Globus pallidus (tissue), 1 donor: Measurements from ENCODE around the gene PDE4B.

ENCODE experiments used
- DNase-seq: peaks from one replicate; pipeline ENCODE4 v3.0.0-alpha.2; 2015; ENCODE audit warnings: low spot score

The PDE4B gene

DNA sequence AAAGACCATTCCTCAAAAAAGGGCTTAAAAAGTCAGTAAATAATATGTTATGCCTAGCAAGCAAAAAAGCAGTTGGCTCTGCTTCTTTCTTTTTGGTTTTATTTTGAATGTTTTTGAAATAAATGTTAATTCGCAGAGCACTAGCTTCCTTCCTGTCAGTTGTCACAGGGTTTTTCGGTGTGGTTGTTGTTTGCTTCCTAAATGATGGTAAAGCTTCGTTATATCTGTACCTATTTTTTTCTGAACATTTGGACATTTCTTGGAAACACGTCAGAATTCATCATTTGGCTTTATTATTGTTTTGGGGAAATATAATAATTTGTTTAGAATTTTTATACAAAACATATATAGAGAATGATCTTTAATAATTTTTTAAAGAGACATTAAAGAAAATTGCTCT is 389.3 kb downstream of the PDE4B start:
- no peak for DNase-seq

DNA sequence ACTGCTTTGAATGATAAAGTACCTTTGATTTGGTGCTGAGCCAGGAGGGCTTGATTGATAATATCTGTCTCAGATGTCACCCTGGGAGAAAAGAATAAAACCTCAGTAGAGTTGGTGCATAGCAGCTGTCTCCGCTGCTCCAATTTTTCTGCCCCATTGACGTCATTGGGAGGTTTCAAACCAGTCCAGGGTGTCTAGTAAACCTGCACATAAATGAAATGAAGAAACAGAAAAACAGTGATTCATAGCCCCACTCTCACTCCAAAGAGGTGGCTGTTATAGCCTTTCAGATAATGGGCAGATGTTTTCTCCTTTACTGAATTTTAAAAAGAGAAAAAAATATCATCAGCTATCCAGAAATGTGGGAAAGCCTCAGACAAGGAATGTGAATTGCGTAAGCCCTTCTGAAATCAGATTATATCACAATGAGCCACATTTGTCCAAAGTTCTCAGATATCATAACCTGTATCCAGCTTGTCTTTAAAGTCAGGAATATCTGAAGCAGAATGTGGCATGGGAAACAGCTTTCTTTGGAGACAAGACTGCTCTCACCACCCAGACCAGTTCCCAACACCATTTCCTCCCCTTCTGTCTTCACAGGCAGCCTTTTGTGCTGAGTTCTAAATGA is 390.0 kb downstream of the PDE4B start:
- no peak for DNase-seq

DNA sequence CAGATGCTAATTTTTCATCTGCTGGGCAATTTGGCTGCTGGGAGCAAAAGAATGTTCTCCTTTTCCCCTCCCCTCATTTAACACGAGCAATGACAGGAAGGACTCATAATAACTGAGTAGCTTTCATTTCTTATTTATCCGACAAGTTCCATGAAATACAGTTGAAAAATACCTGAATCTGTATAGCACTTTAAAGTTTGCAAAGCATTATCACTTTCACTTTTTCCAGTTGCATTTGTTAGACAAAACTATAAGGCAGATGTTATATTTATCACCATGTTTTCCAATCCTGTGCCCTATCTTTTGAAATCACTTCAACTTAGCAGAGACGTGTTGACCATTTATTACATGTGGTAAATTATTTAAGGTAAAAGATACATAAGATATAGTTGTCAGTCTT is 390.7 kb downstream of the PDE4B start:
- DNase-seq = no peak

DNA sequence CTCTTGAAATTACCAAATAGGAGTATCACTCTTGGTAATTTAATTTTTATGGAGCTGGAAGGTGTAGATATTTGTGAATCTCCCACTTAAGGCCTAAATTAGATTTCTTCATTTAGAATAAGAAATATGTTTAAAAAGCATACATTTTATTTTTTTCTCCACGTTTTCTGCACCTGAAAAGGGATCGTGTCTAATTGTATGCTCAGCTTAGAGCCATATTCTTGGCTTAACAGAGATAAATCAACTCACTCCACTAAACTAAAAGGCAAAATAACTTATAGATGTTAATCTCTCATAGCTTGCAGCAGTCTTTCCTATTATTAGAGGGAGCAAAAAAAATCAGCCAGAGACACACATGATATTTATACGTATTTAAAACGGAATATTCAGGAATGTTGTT is 404.4 kb downstream of the PDE4B start:
- no peak for DNase-seq

DNA sequence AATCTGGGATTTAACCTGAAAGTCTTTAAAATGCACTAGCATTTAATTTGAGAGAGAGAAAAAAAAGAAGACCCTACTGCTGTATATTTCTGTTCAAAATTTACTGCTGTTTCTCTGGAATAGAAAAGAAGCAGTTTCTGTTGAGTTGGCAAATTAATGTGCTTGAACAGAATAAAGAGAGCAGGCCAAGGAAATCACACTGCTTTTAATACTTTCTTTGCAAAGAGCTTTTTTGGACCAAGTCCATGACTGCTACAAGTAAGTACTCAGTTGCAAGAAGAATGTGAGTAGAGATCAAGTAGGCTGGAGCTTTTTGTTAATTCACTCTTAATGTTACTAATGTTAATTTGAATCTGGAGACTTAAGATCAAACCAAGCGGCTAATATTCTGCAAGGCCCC is 405.1 kb downstream of the PDE4B start:
- peak; percentile 68 for DNase-seq

DNA sequence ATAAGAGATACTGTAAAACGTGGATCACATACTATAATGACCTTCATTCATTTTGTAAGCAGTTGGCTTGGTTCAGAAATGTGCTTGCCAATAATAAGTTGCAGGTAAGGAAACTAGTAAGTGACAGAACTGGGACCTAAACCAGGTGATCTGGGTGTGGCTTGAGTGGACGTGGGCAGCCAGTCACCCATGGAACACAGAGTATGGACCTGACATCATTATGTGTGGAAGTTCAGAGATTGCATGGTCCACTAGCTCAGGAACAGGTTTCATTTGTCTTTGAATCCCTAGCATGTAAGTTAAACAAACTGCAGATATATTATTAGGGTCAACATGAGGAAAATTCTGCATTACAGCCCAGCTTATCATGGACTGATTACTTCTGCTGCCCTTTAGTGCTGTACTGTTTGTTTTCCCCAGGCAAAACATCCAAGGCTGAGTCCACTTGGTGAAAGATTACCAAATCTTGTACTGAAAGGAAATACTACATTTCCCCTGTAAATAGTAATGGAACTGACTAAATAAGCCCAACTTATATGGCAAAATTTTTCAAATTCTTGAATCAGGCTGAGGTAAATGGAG is 414.0 kb downstream of the PDE4B start:
- no peak for DNase-seq

DNA sequence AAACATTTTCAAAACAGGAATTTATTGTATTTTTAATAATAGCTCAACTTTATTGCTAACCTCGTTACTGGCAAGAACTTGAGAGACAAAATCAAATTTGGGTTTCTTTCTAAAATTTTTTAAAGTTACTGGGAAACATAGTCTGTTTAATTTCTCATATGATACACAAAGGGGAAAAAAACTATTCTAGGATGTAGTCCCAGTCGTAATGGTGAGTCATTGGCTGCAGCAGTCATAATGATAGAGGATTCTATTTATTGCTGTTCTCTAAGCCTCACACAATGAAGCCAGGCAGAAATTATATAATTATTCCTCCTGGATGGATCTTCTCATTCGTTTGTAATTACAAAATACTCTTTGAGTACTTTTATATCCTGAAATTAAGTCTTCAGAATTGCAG is 414.8 kb downstream of the PDE4B start:
- DNase-seq = peak; percentile 43

DNA sequence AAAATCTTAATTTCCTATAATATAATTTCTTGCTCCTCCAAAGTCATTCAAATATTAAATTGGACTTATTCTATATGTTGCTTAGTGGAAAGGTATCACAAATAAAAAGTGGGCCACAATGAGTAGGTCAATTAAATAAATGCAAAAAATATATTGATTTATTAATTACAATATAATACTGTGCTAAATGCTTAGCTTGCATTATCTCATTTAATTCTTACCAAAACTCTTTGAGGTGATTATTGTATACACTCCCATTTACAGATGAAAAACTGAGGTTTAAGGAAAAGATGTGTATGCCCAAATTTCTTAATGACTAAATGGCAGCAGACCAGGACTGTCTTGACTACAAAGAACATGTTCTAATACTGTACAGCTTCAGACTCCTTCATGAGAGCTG is 415.9 kb downstream of the PDE4B start:
- no peak for DNase-seq

DNA sequence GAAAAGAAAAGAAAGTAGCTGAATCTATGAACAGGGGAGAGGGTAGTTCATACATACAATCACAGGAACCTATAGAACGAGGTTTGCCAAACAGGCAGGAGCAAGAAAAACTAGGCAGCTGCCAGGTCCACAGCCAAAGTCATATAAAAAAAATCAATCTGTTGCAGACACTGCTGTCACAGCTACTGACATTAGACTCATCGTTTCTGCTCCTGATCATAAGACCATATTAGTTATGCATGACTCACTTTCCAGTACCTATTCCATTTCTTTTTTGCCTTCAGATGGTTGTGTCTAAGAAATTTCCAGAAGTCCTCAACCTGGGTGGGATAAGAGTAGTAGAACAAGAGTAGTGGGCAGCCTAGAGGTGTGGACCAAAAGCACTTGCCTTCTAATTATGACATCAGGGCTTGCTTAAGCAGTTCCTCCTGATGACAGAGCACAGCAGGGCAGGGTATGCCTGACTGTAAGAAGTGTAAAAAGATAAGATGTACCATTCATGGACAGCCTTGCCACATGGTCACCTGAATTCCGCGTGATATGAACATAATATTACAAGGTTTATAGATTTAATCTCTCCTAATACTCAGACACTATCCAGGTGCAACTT is 418.0 kb downstream of the PDE4B start:
- DNase-seq = no peak

DNA sequence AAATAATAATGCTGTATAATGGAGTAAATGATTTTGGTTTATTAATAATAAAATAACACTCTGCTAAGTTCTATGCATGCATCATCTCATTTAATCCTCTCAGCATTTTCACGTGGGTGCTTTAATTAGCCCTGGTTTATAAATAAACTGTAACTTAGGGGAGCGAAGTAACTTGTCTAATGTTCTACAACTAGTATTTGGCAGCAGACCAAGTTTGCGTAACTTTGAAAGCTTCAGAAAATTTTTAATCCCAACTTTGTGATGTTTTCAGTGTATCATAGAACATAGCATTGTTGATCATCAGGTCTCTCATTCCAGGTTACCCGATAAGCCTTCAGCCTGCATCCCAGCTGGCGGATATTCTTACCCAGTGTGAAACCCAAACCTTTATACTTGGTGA is 418.8 kb downstream of the PDE4B start:
- no peak for DNase-seq

DNA sequence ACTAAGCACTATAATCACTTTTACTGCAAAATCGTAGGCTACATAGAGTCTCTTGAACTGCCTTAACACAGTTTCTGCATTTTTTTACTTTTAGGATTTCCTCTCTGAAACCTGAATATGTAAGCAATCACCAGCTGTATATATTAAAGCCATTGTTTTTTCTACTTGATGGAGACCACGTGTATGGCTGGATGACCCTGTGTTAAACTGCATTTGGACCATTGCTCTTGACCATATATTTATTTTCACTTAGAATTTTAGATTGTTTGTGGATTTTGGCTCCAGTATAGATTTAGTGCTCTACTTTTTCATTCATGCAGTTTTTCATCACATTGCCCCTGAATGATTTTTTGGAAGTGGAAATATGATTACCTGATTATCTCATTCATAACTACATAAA is 420.8 kb downstream of the PDE4B start:
- DNase-seq = no peak

DNA sequence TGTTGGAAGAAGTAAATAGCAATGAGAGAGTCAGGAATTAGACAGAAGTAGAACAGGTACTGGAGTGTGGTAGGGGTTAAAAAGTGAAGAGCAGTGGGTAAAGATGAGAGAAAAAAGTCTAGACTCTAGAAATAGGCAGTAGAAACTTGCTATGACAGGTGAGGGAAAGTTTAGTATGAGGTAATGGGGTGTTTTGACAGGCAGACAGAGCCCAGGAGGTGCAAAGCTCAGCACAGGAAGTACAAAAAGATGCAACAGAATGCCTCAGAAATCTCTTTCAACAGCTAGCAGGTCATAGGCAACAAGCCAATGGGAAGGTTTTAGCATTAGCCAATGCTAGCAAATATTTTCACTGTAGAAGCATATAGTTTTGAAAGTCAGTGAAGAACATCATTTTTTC is 422.2 kb downstream of the PDE4B start:
- no peak for DNase-seq

DNA sequence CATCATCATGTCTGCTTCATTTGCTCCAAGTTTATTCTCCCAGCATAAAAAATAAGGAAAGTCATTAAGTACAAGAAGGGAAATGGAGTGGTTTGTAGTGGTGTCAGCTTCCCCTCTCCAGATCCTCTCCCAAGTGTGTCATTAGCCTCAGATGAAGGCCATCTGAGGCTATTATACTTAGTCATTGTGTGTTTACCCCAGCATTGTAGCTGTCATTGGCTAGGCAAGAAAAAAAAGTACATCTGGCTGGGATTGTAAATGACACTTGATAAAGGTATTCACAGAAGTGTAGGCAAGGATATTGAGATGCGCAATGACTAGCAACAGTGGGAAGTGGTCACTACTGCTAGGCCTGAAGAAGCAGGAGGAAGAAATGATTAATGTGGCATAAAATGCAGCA is 424.3 kb downstream of the PDE4B start:
- no peak for DNase-seq

DNA sequence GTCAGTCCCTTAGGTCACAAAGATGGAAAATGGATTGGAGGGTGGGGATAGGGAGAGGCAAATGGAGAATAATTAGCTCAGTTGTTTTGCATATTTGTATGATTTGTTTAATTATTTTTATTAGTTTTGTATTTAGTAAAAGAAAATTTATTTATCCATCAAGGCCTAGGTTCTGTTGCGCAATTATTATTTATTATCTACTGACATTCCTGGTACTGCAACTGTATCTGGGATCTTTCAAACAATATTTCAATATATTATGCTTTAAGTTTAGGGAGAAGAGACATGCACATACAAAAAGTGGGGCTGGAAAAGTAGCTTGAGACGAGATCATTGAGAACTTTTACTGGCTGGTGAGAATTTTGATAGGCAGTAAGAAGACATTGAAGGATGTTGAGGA is 424.9 kb downstream of the PDE4B start:
- no peak for DNase-seq

DNA sequence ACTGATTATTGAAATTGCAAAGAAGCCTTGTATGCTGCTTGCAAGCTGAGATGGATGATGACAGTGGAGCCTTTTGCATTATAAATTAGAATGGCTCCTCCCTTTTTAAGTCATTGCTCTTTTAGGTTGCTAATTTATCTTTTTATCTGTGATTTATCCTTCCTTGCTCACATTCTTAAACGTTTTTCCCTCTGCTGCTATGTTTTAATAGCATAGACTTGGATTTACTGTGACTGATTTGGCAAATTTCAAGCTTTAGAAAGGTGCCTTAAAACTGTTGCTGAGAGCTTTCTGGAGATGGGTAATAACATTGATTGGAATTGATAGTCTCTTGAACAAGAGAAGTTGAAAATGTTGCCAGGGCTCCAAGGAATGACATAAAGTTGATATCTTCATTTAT is 427.8 kb downstream of the PDE4B start:
- DNase-seq = no peak

DNA sequence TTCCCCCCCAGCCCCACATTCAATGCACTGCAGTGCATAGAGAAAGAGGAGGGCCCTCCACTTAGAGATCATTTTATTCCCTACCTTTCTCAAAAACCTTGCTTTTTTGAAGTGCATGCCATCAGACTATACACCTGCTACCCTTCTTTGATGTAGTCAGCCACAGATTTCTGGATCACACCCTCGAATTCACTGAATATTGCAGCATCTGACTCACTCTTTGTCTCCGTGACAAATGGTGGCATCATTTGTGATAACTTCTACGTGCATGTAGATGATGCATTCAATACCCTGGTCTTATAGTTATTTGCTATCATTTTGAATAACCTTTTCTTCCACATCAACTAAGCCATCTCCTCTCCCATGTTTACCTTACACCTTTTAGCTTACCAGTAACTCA is 431.0 kb downstream of the PDE4B start:
- DNase-seq = no peak

DNA sequence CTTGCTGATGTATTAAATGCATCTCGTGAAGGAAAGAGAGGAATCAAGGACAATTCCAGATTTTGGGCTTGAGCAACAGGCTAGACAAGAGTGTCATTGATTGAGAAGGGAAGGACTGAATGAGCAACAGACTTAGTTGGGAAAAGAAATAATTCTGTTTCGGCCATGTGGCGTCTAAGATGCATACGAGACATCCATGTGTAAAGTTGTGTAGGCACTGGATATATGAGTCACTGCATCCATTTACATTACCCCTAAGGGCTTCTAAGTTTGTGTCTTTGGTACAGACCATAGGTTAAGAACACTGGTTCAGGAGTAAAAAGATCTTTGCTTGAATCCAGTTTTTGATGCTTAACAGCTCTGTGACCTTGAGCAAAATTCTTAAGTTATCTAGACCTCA is 434.3 kb downstream of the PDE4B start:
- no peak for DNase-seq

DNA sequence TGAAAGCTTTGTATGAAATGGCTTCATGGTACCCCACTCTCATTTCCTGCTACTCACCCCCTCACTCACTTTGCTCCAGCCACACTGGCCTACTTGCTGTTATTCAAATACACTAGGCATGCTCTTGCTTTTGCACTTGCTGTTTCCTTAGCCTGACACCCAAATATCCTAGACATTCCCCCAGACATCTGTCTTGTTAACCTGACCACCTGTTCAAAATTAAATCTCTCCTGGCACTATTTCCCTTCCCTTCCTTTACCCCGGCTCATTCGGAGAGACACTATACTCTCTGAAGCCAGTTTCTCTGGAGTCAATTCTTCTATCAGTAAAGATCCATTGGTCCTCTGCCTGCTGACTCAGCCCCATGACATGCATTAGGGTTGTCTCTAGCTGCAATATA is 435.3 kb downstream of the PDE4B start:
- no peak for DNase-seq

DNA sequence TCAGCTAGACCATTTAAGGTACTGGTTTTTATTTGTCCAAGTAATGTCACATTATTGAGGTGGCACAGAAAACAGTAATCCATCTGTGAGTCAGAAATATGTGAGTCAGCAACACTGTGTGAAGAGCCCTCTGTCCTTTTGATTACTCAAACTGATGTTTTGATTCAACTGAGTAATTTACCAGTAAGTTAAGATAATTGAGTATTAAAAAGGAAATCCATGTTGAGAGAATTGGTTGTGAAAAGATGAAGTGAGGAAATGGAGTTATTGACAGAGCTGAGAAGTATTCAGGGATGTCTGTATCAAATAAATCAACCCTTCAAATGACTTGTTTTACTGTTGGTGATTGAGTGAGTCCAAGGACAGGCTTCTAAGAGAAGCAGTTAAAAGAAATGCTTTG is 438.5 kb downstream of the PDE4B start:
- DNase-seq = no peak

DNA sequence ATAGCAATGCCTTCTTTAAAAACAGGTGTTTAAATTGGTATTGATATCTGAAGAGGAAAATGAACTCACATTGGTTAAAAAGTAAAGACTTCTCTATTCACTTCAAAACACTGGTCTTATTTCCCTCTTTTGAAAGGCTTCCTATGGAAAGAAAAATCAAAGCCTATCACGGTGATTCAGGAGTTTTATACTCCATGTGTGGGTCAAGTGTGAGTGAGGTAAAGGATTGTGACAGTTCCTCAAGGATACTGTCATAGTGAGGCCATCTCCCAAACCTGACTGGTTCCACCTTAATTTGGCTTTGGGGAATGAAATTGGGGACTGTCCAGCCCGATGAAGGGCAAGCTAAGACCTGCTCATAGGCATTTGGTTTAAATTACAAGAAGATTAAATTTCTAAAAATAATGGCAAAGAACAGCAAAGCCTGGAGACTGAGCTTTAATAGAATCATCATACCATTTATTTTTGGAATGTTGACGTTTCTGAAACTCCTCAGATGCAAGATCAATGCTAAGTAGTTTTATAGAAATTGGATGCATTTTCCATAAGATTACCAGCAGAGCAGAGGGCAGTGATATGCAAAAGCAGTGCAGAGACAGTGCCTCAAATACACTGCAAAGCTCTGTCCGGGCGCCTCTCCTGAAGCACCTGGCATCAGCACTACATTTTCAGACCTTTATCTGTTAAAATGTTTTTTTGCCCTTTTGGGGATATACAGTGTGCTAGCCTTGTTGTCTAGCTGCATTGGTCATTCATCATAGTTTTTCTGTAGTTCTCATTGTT is 439.2 kb downstream of the PDE4B start:
- DNase-seq = no peak

DNA sequence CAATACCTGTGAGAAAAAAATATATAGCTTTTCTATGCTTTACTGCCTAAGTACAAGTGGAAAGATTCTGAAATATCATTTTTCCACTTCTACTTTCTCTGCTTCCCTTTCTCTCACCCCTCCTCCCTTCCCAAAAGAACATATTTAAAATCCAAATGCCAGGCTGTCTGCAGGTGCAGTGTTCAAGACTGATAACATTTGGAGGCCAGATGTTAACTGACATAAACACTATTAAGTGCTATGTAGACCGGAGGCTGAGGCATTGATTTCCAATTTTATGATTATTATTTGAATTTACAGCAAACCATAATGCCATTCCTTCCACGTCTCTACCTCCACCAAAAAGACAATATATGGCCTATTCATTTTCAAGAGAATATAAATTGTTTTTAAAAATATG is 444.3 kb downstream of the PDE4B start:
- DNase-seq = no peak

DNA sequence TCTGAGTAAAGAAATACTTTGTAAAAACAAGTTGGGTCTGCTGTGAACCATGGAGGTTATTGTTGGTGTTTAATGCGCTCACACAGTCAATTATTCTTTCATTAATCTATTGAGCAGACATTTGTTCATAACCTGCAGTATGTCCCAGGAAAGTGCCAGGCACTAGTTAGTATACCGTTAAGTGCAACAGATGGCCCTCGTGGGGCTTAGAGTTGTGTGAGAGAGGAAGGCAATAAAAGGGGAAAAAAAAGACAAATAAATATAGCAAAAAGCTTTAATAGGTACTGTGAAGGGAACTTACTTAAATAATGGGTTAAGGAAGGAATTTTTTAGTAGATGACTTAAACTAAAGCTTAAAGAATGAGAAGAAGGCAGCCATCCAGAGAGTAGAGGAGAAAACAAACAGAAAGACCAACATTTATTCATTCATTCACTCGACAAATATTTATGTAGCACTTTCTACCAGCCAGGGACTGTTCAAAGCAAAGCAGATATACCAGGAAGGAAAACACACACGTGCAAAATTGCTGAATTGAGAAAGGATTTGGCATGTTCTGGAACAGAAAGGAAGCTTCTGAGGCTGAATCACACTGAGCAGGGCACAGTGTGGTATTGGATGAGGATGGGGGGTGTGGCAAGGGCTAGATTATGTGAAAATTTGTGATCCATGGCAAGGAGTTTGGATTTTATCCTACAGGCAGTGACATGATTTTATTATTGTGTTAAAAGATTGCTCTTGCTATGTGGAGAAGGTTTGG is 445.2 kb downstream of the PDE4B start:
- no peak for DNase-seq

DNA sequence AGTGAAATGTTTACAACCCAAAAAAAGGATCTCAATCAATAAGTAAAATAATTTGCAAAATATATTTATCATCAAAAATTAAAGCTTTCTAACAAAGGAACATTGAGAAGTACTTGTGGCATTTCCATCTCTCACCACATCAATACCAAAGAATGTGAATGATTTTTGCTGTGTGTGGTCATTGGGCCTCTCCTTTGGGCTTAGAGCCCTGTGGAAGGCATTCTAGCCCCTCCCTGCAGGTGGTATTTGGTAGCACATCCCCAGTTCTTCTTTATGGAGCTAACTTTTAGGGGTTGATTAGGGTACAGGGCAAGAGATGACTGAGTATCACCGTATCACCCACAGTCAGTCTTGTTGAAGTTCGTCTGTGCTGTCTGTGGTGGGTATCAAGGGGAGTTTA is 447.1 kb downstream of the PDE4B start:
- no peak for DNase-seq
